Breast epithelium (tissue), 4 donors: ENCODE measurements around the gene ENTPD2. TPM values are rescaled to one million over a fixed set of nuclear protein-coding genes. Genes with fewer than 3 reads are reported as not detected.

Experiments
- DNase-seq, 2 donors: peaks; one replicate each; pipeline ENCODE4 v3.0.0-alpha.2; 2019; ENCODE audit warnings: low spot score in 2 of 2
- H3K27ac ChIP-seq, 2 donors: fragments of 200-600 bp; sonication (generic) in 1 of 2; one replicate each; pipeline ENCODE4 v1.5.1; 2016 to 2019; ENCODE audit warnings: mild to moderate bottlenecking in 1 of 2
- H3K27me3 ChIP-seq, 2 donors: fragments of 200-600 bp; sonication (generic) in 1 of 2; one replicate each; pipeline versions ENCODE4 v1.5.1 to v1.6.0; 2017 to 2019; ENCODE audit warnings: control low read depth in 1 of 2, mild to moderate bottlenecking in 1 of 2
- H3K36me3 ChIP-seq: fragments of 200-600 bp; one replicate; pipeline ENCODE4 v1.5.1; 2019
- H3K4me1 ChIP-seq, 2 donors: fragments of 200-600 bp; sonication (generic); one replicate each; pipeline ENCODE4 v1.5.1; 2016 to 2019; ENCODE audit warnings: control low read depth in 1 of 2
- H3K4me3 ChIP-seq, 3 donors: fragments of 200-600 bp; sonication (generic); 1 replicate in 2 of 3; 2 replicates in 1 of 3; pipeline ENCODE4 v1.5.1; 2016 to 2019; ENCODE audit warnings: mild to moderate bottlenecking in 3 of 3, moderate library complexity in 2 of 3
- H3K9me3 ChIP-seq, 2 donors: fragments of 200-600 bp; sonication (generic) in 1 of 2; one replicate each; pipeline ENCODE4 v1.5.1; 2016 to 2019; ENCODE audit warnings: control low read depth in 1 of 2
- POLR2A ChIP-seq: fragments of 450-650 bp; IDR thresholded peaks from one replicate; pipeline ENCODE4 v1.6.1; 2016; ENCODE audit warnings: antibody characterized with exemption, mild to moderate bottlenecking, moderate library complexity
- POLR2AphosphoS5 ChIP-seq, 3 donors: sonication (generic); formaldehyde crosslinking; IDR thresholded peaks; one replicate each; pipeline ENCODE4 v1.6.1; 2017; ENCODE audit warnings: antibody characterized with exemption in 3 of 3
- intact Hi-C: fragments of 100-400 bp; cut with DNase I; formaldehyde crosslinking; loops from one replicate; pipeline ENCODE4 v1.15.1; 2023; ENCODE audit warnings: low total_unique reads
- total RNA-seq, 3 donors: library from RNA; depleted of rRNA; stranded (reverse); fragments of >200 nt; gene quantifications; one replicate each; pipeline ENCODE4 v1.1.0, GENCODE V29; 2016
- TF ChIP-seq, protein P1 (sequence below), 3 donors: fragments of 450-650 bp; IDR thresholded peaks; one replicate each; pipeline ENCODE4 v1.5.1; 2016 to 2017; ENCODE audit warnings: antibody characterized with exemption in 3 of 3, mild to moderate bottlenecking in 3 of 3, moderate library complexity in 3 of 3

The ENTPD2 gene
- total RNA-seq, 3 donors from 2014 or later, result 0.16 to 6.7 (median 3.6) TPM

DNA sequence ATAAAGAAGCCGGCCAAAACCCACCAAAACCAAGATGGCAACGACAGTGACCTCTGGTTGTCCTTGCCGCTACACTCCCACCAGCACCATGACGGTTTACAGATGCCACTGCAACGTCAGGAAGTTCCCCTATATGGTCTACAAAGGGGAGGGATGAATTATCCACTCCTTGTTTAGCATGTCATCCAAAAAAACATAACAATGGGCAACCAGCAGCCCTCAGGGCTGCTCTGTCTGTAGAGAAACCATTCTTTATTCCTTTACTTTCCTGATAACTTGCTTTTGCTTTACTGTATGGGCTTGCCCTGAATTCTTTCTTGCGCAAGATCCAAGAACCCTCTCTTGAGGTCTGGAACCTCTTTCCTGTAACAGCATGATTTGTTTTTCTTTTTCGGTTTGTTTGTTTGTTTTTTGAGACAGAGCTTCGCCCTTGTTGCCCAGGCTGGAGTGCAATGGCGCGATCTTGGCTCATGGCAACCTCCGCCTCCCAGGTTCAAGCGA lies 21.5 kb upstream of the ENTPD2 start:
- TF ChIP-seq POLR2AphosphoS5 (IDR thresholded peaks at IDR 0.05) (no peak), POLR2A (no peak)
- TF ChIP-seq, protein P1, sequence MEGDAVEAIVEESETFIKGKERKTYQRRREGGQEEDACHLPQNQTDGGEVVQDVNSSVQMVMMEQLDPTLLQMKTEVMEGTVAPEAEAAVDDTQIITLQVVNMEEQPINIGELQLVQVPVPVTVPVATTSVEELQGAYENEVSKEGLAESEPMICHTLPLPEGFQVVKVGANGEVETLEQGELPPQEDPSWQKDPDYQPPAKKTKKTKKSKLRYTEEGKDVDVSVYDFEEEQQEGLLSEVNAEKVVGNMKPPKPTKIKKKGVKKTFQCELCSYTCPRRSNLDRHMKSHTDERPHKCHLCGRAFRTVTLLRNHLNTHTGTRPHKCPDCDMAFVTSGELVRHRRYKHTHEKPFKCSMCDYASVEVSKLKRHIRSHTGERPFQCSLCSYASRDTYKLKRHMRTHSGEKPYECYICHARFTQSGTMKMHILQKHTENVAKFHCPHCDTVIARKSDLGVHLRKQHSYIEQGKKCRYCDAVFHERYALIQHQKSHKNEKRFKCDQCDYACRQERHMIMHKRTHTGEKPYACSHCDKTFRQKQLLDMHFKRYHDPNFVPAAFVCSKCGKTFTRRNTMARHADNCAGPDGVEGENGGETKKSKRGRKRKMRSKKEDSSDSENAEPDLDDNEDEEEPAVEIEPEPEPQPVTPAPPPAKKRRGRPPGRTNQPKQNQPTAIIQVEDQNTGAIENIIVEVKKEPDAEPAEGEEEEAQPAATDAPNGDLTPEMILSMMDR (IDR thresholded peaks at IDR 0.05), result no peak
- intact Hi-C loops, result no loop called here

DNA sequence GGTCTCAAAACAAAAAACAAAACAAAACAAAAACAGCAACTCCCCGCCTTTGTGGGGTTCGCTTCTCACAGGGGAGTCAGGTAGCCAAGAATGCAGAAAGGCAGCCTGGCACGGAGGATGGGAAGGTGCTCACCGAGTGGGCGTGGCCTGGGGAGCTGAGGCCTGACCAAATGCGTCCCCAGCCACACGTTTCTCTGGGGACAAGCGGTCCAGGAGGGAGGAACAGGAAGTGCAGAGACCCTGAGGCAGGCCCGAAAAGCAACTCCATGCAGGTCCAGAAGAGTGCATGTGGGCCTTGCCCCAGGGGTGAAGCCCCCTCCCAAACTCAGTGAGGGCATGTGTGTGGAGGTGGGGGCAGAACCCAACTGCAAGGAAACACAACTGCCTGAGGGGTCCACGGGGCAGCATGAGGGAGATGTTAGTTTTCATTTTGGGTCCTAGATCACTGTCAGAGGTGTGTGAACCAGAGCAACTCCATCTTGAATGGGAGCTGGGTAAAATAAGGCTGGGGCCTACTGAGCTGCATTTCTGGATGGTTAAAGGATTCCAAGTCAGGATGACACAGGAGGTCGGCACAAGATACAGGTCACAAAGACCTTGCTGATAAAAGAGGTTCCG lies 20.9 kb upstream of the ENTPD2 start:
- Histone ChIP-seq H3K27me3 (no peaks in the 10 kb centered on the region), H3K36me3 (no peaks in the 10 kb centered on the region), H3K4me1 (peaks cover 11 to 15% of the 10 kb centered on the region in 2 donors), H3K9me3 (no peaks in the 10 kb centered on the region), H3K27ac (no peak overlapping the region), H3K4me3 (no peak overlapping the region)
- intact Hi-C loops, result no loop called here
- TF ChIP-seq POLR2A (no peak), POLR2AphosphoS5 (IDR thresholded peaks at IDR 0.05) (no peak)
- no peak for DNase-seq

More for the DNA sequence above, 21.5 kb upstream of the ENTPD2 start:
- Histone ChIP-seq H3K36me3 (peaks cover 1% of the 10 kb centered on the region), H3K27me3 (no peaks in the 10 kb centered on the region), H3K27ac (no peak overlapping the region), H3K9me3 (no peaks in the 10 kb centered on the region), H3K4me1 (peaks cover 11 to 15% of the 10 kb centered on the region in 2 donors), H3K4me3 (no peak overlapping the region)
- DNase-seq, result no peak

- intact Hi-C loops, result no loop called here
- Histone ChIP-seq H3K9me3 (no peaks in the 10 kb centered on the region), H3K4me1 (peaks cover 11 to 15% of the 10 kb centered on the region in 2 donors), H3K36me3 (no peaks in the 10 kb centered on the region), H3K27me3 (peaks cover 0 to 3% of the 10 kb centered on the region in 2 donors), H3K4me3 (no peak overlapping the region), H3K27ac (no peak overlapping the region)
- no peak for DNase-seq
- TF ChIP-seq, protein P1 (IDR thresholded peaks at IDR 0.05), result no peak
- TF ChIP-seq POLR2AphosphoS5 (IDR thresholded peaks at IDR 0.05) (no peak), POLR2A (no peak)
Measured at GRCh38 chr9:137073992-137074399, 20.1 kb upstream of the ENTPD2 start.

GRCh38 chr9:137071282-137071681 lies 17.4 kb upstream of the ENTPD2 start:
- intact Hi-C loops, result no loop called here
- Histone ChIP-seq H3K4me3 (peak overlapping the region in 2 of 3 donors; percentile 55 to 74), H3K27ac (peak overlapping the region; percentile 82 to 91), H3K9me3 (no peaks in the 10 kb centered on the region), H3K27me3 (peaks cover 0 to 4% of the 10 kb centered on the region in 2 donors), H3K4me1 (peaks cover 6 to 7% of the 10 kb centered on the region in 2 donors), H3K36me3 (no peaks in the 10 kb centered on the region)
- no peak for DNase-seq
- TF ChIP-seq, protein P1 (IDR thresholded peaks at IDR 0.05), result no peak
- TF ChIP-seq POLR2AphosphoS5 (IDR thresholded peaks at IDR 0.05) (no peak), POLR2A (no peak)

DNA sequence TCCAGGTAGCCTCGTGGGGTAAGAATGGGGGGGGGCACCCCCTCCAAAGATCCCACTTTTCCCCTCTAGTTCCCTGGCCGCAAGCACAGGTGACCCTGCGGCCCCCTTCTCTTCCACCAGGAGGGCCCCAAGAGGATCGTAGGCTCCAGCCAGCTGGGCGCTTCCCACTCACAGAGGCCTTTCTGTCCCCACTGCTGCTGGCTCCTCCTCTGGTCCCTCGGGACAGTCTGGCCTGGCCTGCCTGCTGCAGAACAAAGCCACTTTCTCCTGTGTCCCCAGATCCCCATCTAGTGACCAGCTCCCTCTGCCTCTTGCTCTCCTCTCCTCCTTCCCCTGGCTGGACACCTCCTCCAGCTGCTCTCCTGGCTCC lies 17.0 kb upstream of the ENTPD2 start:
- intact Hi-C loops, result no loop called here
- no peak for DNase-seq
- peaks cover 0 to 4% of the 10 kb centered on the region in 2 donors for H3K27me3 ChIP-seq
- peak overlapping the region; percentile 24 to 74 (median 55) for H3K4me3 ChIP-seq
- H3K9me3 ChIP-seq, result no peaks in the 10 kb centered on the region
- TF ChIP-seq POLR2A, result no peak
- TF ChIP-seq, protein P1 (IDR thresholded peaks at IDR 0.05), result peak in 1 of 3 donors; percentile 55
- no peak for TF ChIP-seq POLR2AphosphoS5 (IDR thresholded peaks at IDR 0.05)
- H3K27ac ChIP-seq, result peak overlapping the region; percentile 82 to 91
- no peaks in the 10 kb centered on the region for H3K36me3 ChIP-seq
- H3K4me1 ChIP-seq, result peaks cover 6 to 7% of the 10 kb centered on the region in 2 donors
